Vagina (tissue), 2 donors: ENCODE results near the gene TP53RK.

ENCODE experiments used
- CTCF ChIP-seq, 3 experiments: fragments of 450-650 bp in 2 of 3; fragments of 200-600 bp in 1 of 3; sonication (generic) in 1 of 3; IDR thresholded peaks; one replicate each; pipeline ENCODE4 v1.5.1; 2017 to 2019; ENCODE audit warnings: antibody characterized with exemption in 3 of 3, mild to moderate bottlenecking in 2 of 3, moderate library complexity in 2 of 3
- POLR2A ChIP-seq, 2 donors: fragments of 450-650 bp; IDR thresholded peaks; one replicate each; pipeline ENCODE4 v1.6.1; 2017; ENCODE audit warnings: antibody characterized with exemption in 2 of 2, mild to moderate bottlenecking in 2 of 2, moderate library complexity in 2 of 2
- POLR2AphosphoS5 ChIP-seq, 2 donors: sonication (generic); formaldehyde crosslinking; IDR thresholded peaks; one replicate each; pipeline ENCODE4 v1.9.0; 2017; ENCODE audit warnings: antibody characterized with exemption in 2 of 2, mild to moderate bottlenecking in 2 of 2, low read depth in 1 of 2; ENCODE audit not compliant: insufficient read depth in 1 of 2

DNA sequence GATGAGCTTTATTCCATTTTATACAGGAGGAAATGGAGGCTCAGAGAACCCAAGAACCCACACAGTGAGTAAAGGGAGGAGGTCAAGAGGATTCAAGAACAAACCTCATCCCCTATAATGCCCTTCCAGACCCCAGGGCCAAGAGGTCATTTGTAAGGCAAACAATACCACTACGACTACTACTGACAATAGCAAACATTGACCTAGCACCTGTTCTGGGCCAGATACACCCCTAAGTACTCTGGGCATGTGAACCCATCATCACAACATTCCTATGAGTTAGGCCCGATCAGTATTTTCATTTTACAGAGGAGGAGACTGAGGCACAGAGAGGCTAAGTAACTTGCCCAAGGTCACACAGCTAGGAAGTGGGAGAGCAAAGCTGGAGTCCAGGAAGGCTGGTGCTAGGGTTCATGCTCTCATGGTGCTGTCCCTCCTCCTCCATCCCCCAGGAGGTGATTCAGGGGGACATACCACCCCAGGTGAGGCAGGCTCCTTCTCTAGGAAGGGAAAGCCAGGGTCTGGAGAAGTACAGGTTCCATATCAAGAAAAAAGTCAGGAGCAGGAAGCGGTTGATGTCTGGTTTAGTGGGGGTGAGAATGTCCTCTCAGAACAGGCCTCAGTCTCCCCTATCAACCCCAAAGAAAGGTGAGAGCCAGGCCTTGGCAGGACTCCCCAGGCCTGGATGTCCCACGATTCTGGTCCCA lies 51.7 kb downstream of the TP53RK start:
- TF ChIP-seq CTCF (IDR thresholded peaks at IDR 0.05) = no peak
- TF ChIP-seq POLR2A (IDR thresholded peaks at IDR 0.05) = no peak
- no peak for TF ChIP-seq POLR2AphosphoS5 (IDR thresholded peaks at IDR 0.05; ENCODE audit: insufficient read depth in 1 of 2, low read depth in 1 of 2)
